Brain pericyte (primary cell): ENCODE data around the gene RNF212.
"Not testable (repeated sequence)": the region's sequence is repeated elsewhere in the genome, so short reads cannot be mapped to it uniquely, and the experiment has no call there.

Source experiments
- DNase-seq: peaks from one replicate; pipeline ENCODE4 v3.0.0-alpha.2; 2012; ENCODE audit warnings: low read depth, low spot score

RNF212 gene

DNA sequence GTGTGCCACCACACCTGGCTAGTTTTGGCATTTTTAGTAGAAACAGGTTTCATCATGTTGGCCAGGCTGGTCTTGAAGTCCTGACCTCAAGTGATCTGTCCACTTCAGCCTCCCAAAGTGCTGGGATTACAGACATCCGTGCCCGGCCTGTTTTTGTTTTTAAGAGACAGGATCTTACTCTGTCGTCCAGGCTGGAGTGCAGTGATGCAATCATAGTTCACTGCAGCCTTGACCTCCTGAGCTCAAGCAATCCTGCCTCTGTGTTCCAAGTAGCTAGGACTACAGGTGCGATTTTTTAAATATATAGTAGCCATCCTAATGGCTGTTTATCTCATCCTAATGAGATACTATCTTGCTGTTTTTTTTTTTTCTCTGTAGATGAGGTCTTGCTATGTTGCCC, 47.6 kb downstream of the RNF212 start:
- no peak for DNase-seq

DNA sequence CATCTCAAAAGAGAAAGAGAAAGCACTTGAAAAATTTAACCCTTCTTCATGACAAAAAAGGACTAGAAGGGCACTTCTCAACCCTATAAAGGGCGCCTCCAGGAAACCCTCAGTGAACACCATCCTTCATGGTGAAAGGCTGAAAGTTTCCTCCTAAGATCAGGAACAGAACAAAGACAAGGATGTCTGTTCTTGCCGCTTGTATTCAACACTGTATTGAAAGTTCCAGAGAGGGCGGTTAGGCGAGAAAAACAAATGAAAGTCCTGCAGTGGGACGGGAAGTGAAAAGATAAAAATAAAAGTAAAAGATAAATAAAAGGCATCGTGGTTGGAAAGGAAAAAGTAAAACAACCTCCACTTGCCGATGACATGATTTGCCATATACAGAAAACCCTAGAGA, 50.9 kb downstream of the RNF212 start:
- DNase-seq = no peak

DNA sequence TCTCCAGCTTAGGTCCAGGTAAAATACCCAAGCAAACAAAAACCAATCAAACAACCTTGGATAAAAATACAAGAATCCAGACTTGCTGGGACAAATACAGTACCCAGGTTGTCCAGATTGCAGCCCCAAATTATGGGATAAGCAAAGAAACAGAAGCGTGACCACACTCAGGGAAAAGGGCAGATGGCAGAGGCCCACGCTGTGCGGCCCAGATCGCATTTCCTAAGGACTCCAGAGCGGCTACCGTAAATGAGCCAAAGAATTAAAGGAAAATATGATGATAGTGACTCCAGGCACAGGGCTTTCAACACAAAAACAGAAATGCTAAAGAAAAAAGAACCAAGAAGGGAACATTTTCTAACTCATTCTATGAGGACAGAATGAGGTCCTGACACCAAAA, 51.6 kb downstream of the RNF212 start:
- no peak for DNase-seq

DNA sequence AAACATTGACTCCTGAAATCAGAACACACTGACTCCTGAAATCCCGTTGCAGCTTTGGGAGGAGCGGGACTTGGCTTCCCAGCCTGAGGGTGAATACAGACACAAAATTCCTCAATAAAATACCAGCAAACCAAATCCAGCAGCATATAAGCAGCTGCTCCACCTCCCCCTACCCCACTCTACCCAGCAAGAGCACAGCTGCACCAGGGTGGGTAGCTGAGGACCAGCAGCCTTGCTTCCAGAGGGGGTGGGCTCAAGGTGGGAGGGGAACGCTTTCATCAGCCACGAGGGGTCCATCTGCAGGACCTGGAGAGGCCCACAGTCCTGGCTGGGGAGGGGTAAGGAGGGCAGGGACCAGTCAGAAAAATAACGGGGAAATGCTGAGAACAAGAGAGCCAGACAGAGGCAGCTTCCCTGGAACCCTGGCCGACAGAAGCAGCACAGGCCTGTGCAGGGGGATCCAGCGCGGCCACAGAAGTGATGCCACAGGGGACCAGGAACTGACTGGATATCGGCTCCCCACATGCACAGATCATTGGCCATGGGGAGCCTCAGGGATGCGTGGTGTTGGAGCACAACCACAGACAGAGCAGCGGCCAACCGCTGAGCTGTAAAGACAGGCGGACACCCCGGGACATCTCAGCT, 52.2 kb downstream of the RNF212 start:
- DNase-seq = no peak

DNA sequence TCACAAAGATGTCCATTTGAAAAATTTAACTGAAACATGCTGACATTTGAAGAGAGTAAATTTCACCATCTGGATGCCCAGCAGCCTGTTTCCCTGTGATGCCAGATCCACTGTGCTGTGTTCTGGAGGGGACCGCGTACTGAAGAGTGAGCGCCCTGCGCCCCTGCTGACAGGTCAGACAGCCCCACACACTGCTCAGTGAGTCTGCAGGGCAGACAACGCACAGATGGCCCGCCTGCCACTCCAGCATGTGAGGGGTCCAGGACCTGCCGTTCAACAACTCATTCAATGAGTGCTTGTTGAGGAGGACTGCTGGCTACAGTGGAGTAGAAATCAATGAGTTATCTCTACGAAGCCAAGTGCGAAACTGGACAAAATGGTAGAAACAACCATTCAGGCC, 52.7 kb downstream of the RNF212 start:
- DNase-seq = no peak

DNA sequence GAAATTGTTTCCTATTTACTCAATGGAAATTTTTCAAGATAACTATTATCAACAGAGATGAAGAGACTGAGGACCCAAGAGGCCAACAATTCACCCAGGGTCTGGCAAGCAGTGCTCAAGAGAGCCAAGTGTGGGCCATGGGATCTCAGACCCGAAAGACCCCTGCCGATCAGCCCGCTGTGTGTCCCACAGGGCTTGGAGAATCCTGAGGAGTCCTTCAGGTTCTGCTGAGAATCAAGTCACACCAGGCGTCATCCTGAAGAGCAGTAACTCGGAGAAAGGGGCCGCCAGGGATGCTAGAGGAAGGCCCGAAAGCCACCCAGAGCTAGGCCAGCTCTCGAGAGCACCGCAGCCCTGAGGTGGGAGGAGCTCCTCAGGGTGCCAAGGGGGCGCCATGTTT, 53.2 kb downstream of the RNF212 start:
- DNase-seq = no peak

DNA sequence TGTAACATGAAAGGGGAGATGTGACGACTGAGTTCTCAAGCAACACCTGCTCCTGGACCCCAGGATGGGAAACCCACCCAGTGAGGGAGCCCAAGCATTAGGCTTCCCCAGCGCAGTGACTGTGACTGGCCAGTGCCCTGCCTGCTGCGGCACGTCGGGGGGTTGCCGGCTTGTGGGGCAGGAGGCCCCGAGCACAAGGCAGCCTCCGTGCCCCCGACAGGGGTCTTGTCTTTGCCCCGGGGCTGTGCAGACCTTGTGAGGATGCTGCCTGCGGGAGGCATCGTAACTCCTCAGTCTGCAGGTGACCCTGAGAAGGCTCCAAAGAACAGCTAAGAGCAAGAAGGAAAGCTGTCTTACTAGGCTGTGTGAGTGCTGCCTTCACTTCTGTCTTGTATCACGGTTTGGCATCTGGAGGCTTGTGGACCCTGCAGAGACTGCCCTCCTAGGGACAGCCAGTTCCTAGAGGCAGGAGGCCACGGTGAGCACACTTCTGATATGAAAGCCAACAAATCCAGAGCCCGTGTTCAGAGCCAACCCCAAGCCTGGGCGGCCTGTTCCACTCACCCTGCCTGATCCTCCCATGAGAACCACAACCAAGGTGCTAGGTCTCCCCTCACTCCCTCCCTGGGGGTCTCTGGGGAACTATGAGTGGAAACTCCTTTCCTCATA, 54.2 kb downstream of the RNF212 start:
- no peak for DNase-seq

DNA sequence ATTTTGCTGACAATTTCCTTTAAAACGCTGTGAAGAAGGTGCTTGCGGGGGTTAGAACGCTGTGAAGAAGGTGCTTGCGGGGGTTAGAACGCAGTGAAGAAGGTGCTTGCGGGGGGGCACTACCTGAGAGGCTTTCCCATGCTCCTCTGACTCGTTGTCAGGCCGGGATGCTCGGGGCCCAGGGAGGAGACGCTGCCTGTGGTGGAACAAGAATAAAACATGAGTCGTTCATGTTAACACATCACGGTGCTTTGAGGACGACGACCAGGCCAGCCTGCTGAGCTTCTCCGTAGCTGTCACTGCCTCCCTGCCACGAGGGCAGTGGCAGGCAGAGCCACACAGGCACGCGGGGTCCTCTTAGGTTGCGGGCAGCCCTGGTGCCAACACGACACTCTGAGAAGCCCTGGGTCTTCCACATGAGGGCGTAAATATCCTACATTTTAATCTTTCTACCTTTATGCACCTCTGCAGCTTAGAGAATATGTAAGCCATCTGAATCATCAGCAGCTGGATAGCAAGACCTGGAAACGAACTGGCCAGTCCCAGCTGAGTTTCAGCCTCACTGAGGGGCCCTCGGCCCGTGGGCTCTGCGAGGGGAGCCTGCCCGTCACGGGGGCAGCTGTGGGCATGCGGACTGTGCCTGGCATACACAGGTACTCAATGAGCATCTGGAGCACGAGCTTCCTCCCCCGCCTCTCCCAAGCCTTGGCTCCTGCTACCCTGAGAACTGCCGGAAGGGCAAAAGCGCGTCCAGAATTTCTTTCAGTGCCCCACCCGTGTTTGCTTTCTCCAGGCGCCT, 55.0 kb downstream of the RNF212 start:
- DNase-seq = no peak

DNA sequence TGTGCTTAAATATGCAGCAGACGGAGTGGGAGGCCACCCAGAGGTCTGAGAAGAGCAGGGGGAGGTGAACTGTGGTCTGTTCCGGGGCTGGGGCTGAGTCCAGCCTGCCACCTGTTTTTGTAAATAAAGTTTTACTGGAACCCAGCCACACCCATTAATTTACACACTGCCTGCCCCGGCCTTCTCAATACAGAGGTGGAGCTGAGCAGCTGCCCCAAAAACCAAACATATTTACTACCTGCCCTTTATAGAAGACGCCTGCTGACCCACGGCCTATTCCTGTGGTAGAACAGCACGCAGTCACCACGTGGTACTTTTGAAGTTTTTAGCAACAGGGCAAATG, 56.0 kb downstream of the RNF212 start:
- DNase-seq = no peak

DNA sequence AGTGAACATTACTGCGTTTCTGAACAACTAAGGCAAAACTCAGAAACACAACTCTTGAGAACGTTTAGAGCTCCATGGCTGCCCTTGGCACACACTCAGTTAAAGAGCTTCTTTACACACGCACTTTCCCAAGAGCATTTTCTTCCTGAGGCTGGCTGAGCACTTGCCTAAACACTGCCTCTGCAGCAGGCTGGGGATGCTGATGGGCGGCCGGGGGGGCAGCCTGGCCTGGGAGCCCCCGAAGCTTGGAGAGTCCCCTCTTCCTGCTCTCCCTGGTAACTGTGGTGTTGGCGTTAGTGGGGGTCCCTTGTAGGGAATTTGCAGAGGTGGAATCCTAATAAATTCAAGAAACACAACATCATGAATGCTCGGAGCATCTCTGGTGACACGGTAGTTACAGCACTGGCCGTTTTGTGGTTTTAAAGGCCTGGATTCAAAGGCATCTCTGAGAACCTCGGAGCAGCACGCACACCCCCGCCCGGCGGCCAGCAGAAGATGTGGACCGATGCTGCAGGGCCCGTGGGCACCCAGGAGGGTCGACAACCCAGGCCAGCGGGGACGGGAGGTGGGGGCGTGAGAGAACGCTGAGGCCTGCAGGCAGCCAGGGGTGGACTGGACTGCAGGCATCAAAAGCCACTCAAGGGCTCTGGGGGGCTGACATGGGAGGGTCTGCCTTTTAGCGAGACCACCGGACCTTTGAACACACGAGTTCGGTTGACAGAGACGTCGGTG, 56.5 kb downstream of the RNF212 start:
- DNase-seq = no peak

DNA sequence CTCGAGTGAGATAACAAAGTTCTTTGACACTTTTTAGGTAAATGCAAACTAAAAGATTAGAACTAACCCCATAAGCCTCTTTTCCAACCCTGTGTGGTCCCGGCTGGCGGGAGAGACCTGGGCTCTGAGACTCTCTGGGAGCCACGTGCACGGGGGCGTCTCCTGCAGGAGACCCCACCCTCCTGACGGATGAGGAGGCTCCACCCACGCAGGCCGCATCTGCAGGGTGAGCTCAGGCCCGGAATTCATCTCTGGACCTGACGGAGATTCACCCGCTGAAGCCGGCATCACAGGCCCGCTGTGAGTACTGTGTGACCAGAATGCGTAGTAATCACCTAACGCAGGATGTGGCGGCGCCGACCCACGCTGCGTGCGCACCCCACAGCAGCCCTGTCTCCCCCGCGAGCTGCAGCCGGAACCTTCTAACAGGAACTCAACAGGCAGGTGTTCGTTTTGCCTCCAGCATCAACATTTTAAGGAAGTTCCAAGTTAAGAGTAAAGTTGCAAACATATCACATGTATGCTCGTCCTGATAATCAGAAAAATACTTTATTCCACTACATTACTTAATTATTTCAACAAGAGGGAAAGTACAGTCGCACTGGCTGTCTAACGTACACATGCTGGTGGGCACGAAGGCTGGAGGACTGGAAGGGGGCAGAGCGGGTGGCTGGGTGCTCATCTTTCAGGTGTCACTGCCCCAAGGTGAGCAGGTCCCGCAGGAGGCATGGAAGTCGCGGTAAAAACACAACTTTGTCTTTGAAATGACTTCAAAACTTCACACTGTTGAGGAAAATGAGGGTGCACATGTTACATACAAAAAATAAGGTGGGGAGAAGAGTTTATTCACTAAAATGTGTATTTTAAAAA, 57.4 kb downstream of the RNF212 start:
- no peak for DNase-seq

DNA sequence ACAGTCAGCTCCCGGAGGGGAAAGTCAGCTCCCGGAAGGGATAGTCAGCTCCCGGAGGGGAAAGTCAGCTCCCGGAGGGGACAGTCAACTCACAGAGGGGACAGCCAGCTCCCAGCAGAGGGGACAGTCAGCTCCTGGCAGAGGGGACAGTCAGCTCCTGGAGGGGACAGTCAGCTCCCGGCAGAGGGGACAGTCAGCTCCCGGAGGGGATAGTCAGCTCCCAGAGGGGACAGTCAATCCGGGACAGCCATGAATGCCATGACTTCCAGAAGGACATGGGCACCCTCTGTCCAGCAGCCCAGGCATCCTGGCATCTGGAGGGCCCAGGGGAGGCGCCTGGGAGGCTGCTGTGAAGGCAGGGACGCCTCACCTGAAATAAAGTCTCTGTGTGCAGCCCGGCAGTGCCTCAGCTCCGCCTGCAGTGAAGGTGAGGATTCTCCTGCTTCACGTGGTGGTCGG, 58.1 kb downstream of the RNF212 start:
- not testable (repeated sequence) for DNase-seq

DNA sequence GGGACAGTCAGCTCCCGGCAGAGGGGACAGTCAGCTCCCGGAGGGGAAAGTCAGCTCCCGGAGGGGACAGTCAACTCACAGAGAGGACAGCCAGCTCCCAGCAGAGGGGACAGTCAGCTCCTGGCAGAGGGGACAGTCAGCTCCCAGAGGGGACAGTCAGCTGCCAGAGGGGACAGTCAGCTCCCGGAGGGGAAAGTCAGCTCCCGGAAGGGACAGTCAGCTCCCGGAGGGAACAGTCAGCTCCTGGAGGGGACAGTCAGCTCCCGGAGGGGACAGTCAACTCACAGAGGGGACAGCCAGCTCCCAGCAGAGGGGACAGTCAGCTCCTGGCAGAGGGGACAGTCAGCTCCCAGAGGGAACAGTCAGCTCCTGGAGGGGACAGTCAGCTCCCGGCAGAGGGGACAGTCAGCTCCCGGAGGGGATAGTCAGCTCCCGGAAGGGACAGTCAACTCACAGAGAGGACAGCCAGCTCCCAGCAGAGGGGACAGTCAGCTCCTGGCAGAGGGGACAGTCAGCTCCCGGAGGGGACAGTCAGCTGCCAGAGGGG, 58.6 kb downstream of the RNF212 start:
- DNase-seq = not testable (repeated sequence)

DNA sequence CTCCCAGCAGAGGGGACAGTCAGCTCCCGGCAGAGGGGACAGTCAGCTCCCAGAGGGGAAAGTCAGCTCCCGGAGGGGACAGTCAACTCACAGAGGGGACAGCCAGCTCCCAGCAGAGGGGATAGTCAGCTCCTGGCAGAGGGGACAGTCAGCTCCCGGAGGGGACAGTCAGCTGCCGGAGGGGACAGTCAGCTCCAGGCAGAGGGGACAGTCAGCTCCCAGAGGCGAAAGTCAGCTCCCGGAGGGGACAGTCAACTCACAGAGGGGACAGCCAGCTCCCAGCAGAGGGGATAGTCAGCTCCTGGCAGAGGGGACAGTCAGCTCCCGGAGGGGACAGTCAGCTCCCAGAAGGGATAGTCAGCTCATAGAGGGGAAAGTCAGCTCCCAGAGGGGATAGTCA, 59.5 kb downstream of the RNF212 start:
- not testable (repeated sequence) for DNase-seq

DNA sequence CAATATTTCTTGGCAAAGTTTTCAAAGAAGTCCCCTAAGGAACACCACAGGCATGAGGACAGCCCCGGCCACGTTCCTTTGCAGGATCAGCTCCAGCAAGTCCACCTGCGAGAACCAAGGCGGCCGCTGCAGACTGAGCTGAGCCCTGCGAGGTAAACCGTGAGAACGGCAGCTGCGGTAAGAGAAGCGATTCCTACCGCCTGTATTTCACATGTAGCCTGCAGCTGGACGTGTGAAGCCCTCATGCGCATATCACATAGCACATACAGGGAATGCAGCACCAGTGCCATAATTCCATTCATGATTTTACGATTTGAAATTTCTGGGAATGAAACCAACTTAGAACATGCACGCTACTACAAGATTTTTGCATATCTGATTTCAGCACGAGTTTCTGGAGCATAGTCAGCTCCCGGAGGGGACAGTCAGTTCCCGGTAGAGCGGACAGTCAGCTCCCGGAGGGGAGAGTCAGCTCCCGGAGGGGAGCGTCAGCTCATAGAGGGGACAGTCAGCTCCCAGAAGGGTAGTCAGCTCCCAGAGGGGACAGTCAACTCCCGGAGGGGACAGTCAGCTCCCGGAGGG, 60.2 kb downstream of the RNF212 start:
- DNase-seq = no peak

DNA sequence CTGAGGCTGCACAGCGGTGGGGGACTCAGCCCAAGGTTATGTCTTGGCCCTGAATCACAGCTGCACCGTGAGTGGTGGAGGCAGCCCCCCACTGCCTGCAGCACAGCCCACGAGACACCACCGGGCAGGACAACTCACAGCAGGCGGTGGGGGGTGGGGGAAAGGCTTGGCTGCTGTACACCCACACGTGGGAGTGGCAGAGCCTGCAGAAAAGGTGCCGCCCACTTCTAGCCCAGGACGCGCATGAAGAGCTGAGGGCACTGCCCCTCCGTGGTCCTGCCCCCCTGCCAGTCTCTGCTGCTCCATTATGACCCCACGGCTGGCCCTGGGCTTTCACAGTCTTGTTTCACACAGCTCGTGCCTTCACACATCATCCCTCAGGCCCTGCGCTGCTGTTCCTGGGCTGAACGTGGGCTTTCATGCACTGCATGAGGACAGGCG, 61.1 kb downstream of the RNF212 start:
- no peak for DNase-seq

DNA sequence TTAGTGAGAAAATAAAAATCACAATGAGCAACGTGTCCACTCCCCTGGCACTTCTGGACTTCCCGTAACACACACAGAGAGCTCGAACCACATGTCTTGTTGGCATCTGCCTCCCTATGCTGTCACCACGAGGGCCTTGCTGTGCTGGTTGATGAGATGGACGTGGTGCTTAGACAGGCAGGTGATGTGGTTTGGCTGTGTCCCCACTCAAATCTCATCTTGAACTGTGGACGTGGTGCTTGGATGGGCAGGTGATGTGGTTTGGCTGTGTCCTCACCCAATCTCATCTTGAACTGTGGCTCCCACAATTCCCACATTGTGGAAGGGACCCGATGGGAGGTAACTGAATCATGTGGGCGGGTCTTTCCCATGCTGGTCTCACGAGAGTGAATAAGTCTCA, 61.9 kb downstream of the RNF212 start:
- DNase-seq = no peak

DNA sequence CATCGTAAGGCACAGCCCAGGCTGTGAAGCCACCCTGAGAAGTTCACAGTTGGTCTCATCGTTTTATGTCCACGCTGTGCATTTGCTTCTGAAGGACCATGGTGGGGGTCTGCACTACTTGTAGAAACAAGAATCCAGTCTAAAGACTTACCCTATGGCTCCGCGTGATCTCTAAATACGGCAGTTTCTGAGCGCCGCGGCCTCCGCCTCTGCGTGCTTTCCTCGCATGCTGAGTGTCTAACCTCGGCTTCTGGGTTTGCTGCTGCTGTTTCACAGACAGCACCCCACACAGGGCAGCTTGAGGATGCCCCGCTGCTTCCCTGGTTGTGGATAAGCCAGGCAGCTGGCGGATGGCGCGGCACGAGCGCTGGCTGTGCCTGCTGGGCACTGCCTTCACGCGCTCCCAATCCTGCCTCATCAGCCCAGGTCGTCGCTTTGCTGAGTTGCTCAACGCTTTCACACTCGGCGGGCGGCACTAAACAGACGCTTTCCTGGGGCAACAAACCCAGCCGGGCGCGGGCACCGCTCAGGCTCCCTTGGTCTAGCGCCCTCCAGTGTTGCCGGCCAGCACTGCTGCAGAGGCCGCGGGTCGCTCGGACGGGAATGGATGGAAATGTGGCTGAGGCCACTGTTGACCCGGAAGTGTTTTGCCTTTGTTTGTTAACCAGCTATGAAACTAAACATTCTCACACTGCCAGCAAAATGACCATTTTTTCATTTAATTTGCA, 62.7 kb downstream of the RNF212 start:
- DNase-seq = no peak

DNA sequence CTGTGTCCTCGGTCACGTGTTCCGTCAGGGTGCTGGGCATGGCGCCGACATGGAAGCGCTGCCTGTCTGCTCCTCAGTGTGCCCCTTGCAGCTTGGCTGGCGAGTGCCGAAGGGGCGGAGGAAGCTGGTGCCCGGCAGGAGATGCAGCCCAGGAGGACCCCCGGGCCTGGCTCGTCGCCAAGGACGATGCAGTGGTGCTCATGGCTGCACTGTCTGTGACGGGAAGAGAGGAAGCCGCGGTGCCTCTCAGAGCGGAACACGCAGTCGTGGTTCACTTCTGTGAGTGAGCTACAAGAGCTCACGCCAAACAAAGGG, 63.8 kb downstream of the RNF212 start:
- DNase-seq = no peak
